GM12874 (cell line): Measurements from ENCODE around the gene SERPINB2.

Source experiments
- TF ChIP-seq, protein P1 (sequence below): IDR thresholded peaks from 2 replicates; pipeline ENCODE4 v1.5.1; 2011; ENCODE audit warnings: low read depth, mild to moderate bottlenecking, control low read depth, low read length, moderate library complexity; ENCODE audit not compliant: insufficient read depth

The SERPINB2 gene

DNA sequence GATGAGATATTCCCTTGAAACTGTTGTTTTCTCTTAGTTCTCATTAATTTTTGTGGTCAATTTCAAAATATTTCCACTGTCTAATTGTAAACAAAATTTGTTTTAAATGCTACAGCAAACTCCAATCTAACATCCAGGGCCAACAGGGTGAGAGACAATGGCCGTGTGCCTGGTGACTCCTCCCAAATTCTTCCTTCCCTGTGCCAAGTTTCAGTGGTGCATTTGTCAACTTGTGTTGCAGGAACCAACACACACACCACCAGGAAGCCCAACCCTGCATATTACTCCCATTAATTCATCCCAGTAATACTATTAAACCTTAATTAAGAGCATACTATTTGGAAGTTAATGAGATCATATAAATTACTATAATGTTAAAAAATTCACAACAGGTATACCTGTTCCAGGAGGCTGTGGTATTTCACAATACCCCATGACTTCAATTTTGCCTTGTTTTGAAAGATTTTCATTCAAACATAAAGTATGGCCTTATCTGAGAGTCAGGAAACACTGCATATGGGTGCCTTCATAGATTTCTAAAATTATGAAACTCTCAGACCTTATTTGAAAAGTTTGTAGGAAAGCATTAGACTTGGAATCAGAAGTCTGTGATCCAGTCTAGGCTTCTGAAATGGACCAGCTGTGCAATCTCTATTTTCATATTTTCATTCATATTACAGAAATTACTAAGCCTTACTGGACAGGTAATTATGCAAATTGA lies 1.1 kb downstream of the SERPINB2 start:
- TF ChIP-seq, protein P1, sequence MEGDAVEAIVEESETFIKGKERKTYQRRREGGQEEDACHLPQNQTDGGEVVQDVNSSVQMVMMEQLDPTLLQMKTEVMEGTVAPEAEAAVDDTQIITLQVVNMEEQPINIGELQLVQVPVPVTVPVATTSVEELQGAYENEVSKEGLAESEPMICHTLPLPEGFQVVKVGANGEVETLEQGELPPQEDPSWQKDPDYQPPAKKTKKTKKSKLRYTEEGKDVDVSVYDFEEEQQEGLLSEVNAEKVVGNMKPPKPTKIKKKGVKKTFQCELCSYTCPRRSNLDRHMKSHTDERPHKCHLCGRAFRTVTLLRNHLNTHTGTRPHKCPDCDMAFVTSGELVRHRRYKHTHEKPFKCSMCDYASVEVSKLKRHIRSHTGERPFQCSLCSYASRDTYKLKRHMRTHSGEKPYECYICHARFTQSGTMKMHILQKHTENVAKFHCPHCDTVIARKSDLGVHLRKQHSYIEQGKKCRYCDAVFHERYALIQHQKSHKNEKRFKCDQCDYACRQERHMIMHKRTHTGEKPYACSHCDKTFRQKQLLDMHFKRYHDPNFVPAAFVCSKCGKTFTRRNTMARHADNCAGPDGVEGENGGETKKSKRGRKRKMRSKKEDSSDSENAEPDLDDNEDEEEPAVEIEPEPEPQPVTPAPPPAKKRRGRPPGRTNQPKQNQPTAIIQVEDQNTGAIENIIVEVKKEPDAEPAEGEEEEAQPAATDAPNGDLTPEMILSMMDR: no peak

DNA sequence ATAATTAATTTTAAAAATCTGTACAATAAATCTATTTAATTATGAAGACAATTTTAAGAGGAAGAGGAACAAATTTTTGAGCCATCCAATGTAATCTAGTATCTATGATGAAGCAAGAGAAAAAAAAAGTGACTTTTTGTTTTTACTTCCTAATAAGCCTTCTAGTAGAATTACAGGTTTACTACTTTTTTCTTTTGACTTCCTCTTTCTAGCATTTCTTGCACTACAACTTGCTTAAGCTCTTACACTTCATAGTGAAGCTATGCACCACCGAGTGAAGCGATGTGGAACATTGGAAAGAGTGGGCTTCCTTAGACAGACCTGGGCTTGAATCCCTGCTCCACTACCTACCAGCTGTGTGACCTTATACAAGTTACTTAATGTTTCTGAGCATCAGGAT lies 2.1 kb downstream of the SERPINB2 start:
- TF ChIP-seq, protein P1: no peak

DNA sequence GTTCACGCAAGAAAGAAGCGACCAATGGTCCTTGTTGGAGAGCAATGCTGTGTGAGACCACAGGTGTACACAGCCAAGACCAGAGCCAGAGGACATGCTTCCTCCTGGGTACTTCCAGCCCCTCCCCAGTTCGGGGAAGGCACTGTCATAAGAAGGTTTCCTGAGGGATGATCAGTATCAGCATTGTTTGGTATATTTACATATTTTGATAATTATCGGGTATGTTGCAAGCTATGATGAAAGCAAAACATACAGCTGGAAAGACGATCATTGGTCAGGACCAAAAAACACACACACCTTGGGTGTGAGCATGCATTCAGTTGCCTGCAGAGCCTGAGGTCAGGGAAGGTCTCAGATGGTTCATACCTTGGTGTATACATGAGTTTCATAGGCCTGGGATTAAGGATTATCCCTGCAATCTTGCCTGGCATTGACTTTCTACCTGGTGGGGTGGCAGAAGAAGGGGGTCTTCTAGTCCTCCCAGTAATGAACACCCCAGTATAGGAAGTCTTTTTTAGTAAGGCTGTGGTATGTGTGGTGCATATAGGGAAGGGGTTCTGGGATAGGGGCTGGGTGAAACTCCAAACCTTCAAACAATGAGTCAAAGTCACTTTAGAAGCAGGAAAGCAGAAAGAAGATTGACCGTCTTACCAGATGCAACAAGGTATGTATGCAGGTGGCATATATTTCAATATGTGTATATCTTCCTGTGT lies 2.9 kb downstream of the SERPINB2 start:
- TF ChIP-seq, protein P1: no peak

DNA sequence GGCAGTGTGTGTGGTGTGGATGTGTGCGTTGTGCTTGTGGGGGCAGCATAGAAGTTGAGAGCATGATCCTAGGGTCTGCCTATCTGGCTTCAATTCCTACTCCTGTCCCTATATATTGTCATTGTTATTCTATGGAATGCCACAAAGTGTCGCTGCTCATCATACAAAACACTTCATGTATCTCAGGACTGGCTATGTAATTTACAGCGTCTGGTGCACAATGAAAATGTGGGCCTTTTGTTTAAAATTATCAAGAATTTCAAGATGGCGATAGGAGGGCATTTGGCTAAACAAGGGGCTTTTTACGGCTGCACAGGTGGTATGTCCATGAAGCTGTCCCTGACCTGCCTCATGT lies 3.4 kb downstream of the SERPINB2 start:
- TF ChIP-seq, protein P1: no peak

- TF ChIP-seq, protein P1: no peak
These were observed 5.1 kb downstream of the SERPINB2 start for GRCh38 chr18:63892566-63892965.

DNA sequence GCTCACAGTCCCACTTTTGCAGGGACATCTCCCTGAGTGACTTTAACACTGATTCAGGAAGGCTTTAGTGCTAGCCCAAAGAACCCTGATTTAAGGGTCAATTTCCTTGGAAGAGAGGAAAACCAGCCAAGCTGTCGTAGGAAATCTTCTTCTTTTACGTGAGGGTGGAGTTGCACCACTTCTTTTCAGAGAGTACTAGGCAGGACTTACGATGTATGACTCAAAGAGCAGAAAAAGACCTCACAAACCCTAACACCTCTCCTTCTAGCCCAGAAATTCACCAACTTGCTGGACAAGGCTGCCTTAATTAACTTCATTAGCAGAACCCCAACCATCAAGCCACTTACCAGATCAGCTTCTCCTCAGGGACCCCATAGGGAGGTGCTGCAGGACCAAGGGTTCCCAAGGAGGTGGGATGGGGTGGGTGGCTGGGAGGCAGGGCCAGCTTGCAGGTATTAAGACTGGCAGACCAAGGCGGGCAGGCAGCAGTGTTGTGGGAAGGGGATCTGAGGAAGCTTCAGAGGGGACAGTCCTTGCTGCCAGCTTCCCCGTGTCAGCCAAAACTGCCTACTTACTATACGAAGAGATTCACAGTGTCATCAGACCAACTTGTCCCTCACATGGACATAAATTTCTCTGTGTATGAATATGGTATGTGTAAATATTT lies 6.7 kb downstream of the SERPINB2 start:
- TF ChIP-seq, protein P1: no peak

GRCh38 chr18:63895190-63895589 lies 7.7 kb downstream of the SERPINB2 start:
- TF ChIP-seq, protein P1: no peak
